SK-N-SH (cell line): Measurements from ENCODE around the gene WRNIP1. TPM values are rescaled to one million over a fixed set of nuclear protein-coding genes. Genes with fewer than 3 reads are reported as not detected.

Source experiments
- CTCF ChIA-PET: fragments of 300-600, 350-600 bp; formaldehyde crosslinking; extraction: SDS; loops from one replicate; lab custom pipeline; 2021; lab: Yijun Ruan, JAX
- POLR2A ChIA-PET: fragments of 350-600 bp; sonication (Branson Sonifier 250); formaldehyde crosslinking; extraction: SDS; loops from one replicate; lab custom pipeline; 2020; ENCODE audit warnings: antibody characterized with exemption, inconsistent platforms; lab: Yijun Ruan, JAX
- DNase-seq: peaks from one replicate; pipeline ENCODE4 v3.0.0; 2012
- H2AFZ ChIP-seq: fragments of 200-600 bp; sonication (generic); 2 replicates; pipeline ENCODE4 v1.8.1; 2016; ENCODE audit warnings: antibody characterized with exemption, mild to moderate bottlenecking, low read depth
- H3F3A ChIP-seq: fragments of 200-600 bp; sonication (generic); replicated peaks from 2 replicates; pipeline ENCODE3; 2016; ENCODE audit warnings: antibody characterized with exemption, mild to moderate bottlenecking; ENCODE audit not compliant: insufficient read depth
- H3K27ac ChIP-seq, 2 experiments: fragments of 200-500 bp in 1 of 2; fragments of 200-600 bp in 1 of 2; sonication (Bioruptor generic) in 1 of 2; sonication (generic), shearing (Covaris generic) in 1 of 2; 2 replicates each; pipeline versions ENCODE4 v1.5.1 to v1.6.1; 2014 to 2016; ENCODE audit warnings: low read depth in 2 of 2, inconsistent platforms in 1 of 2, low read length in 1 of 2, mild to moderate bottlenecking in 1 of 2, mixed read lengths in 1 of 2
- H3K27me3 ChIP-seq: fragments of 200-600 bp; sonication (generic), shearing (Covaris generic); 2 replicates; pipeline ENCODE4 v1.6.1; 2016; ENCODE audit warnings: mixed run types; ENCODE audit not compliant: insufficient read depth
- H3K36me3 ChIP-seq, 2 experiments: fragments of 200-500 bp in 1 of 2; fragments of 200-600 bp in 1 of 2; sonication (Bioruptor generic) in 1 of 2; sonication (generic) in 1 of 2; replicated peaks in 1 of 2; 2 replicates each; pipeline versions ENCODE3 to v1.5.1; 2014 to 2016; ENCODE audit warnings: low read length in 1 of 2, mild to moderate bottlenecking in 1 of 2; ENCODE audit not compliant: insufficient read depth in 2 of 2, control insufficient read depth in 1 of 2
- H3K4me1 ChIP-seq, 2 experiments: fragments of 200-500 bp in 1 of 2; fragments of 200-600 bp in 1 of 2; sonication (Bioruptor generic) in 1 of 2; sonication (generic), shearing (Covaris generic) in 1 of 2; 2 replicates each; pipeline versions ENCODE4 v1.5.1 to v1.6.1; 2014 to 2016; ENCODE audit warnings: low read depth in 1 of 2, low read length in 1 of 2, mixed run types in 1 of 2; ENCODE audit not compliant: insufficient read depth in 2 of 2, control insufficient read depth in 1 of 2
- H3K4me2 ChIP-seq: fragments of 200-600 bp; sonication (generic), shearing (Covaris generic); 2 replicates; pipeline ENCODE4 v1.6.1; 2017; ENCODE audit warnings: mixed run types
- H3K4me3 ChIP-seq, 2 experiments: fragments of 200-500 bp in 1 of 2; fragments of 200-600 bp in 1 of 2; sonication (Bioruptor generic) in 1 of 2; sonication (generic), shearing (Covaris generic) in 1 of 2; 2 replicates each; pipeline versions ENCODE4 v1.5.1 to v1.8.1; 2014 to 2016; ENCODE audit warnings: low read depth in 2 of 2, inconsistent platforms in 1 of 2, low read length in 1 of 2, mild to moderate bottlenecking in 1 of 2, mixed read lengths in 1 of 2, moderate library complexity in 1 of 2
- H3K79me2 ChIP-seq: fragments of 200-600 bp; sonication (generic); 2 replicates; pipeline ENCODE4 v1.8.1; 2017; ENCODE audit warnings: mild to moderate bottlenecking; ENCODE audit not compliant: insufficient read depth
- H3K9ac ChIP-seq: fragments of 200-600 bp; sonication (generic); 2 replicates; pipeline ENCODE4 v1.6.1; 2017; ENCODE audit warnings: mixed run types
- H3K9me2 ChIP-seq: fragments of 200-600 bp; sonication (generic); 2 replicates; pipeline ENCODE4 v1.6.1; 2017; ENCODE audit warnings: mixed run types
- H3K9me3 ChIP-seq: fragments of 200-600 bp; sonication (generic); 2 replicates; pipeline ENCODE4 v1.6.1; 2017; ENCODE audit warnings: mixed run types, mild to moderate bottlenecking, moderate library complexity
- H4K20me1 ChIP-seq: fragments of 200-600 bp; sonication (generic); 2 replicates; pipeline ENCODE4 v1.6.1; 2017; ENCODE audit warnings: mild to moderate bottlenecking, mixed run types; ENCODE audit not compliant: insufficient read depth
- CHD2 ChIP-seq: fragments of 150-350 bp; IDR thresholded peaks from 2 replicates; pipeline ENCODE4 v1.6.1; 2018; ENCODE audit warnings: low read length; ENCODE audit not compliant: partially characterized antibody
- FOSL2 ChIP-seq: IDR thresholded peaks from 2 replicates; pipeline ENCODE4 v1.4.0; 2012; ENCODE audit warnings: low read depth, mild to moderate bottlenecking, moderate library complexity, borderline replicate concordance
- FOXJ3 ChIP-seq: sonication (generic); formaldehyde crosslinking; IDR thresholded peaks from 2 replicates; pipeline ENCODE4 v1.5.1; 2020; ENCODE audit warnings: mild to moderate bottlenecking, missing genetic modification reagents
- GATA2 ChIP-seq: sonication (generic); formaldehyde crosslinking; IDR thresholded peaks from 2 replicates; pipeline ENCODE4 v1.5.0; 2020; ENCODE audit warnings: mild to moderate bottlenecking, missing genetic modification reagents
- JUND ChIP-seq: IDR thresholded peaks from 2 replicates; pipeline ENCODE4 v1.4.0; 2012
- MEF2A ChIP-seq: IDR thresholded peaks from 2 replicates; pipeline ENCODE4 v1.4.0; 2012; ENCODE audit warnings: low read depth, borderline replicate concordance
- MXI1 ChIP-seq: IDR thresholded peaks from 2 replicates; pipeline ENCODE4 v1.6.1; 2012; ENCODE audit warnings: mild to moderate bottlenecking, low read depth, low read length, improper control_type of control experiment
- RAD21 ChIP-seq: IDR thresholded peaks from 2 replicates; pipeline ENCODE4 v1.6.1; 2012; ENCODE audit warnings: mild to moderate bottlenecking, low read length
- RCOR1 ChIP-seq: fragments of 150-350 bp; IDR thresholded peaks from 2 replicates; pipeline ENCODE4 v1.6.1; 2017; ENCODE audit warnings: antibody characterized with exemption, low read length
- RFX5 ChIP-seq: IDR thresholded peaks from 2 replicates; pipeline ENCODE4 v1.6.1; 2012; ENCODE audit warnings: mild to moderate bottlenecking, improper control_type of control experiment, low read length
- RXRA ChIP-seq: IDR thresholded peaks from 2 replicates; pipeline ENCODE4 v1.4.0; 2012; ENCODE audit warnings: low read depth, mild to moderate bottlenecking, borderline replicate concordance
- TEAD4 ChIP-seq: IDR thresholded peaks from 2 replicates; pipeline ENCODE4 v1.4.0; 2012; ENCODE audit warnings: mild to moderate bottlenecking, borderline replicate concordance; ENCODE audit not compliant: insufficient read depth
- polyA plus RNA-seq, 3 experiments: library from polyadenylated mRNA; depleted of rRNA; stranded (reverse); fragments of >200 nt; gene quantifications; 2 replicates each; pipeline ENCODE4 v1.2.3, GENCODE V29; 2012
- TF ChIP-seq, protein P1 (sequence below): fragments of 200-600 bp; sonication (generic); IDR thresholded peaks from 2 replicates; pipeline ENCODE4 v1.6.1; 2017; ENCODE audit warnings: antibody characterized with exemption, mild to moderate bottlenecking, moderate library complexity
- TF ChIP-seq, protein P2 (sequence below): IDR thresholded peaks from 2 replicates; pipeline ENCODE4; 2012
- TF ChIP-seq, protein P3 (sequence below): IDR thresholded peaks from 2 replicates; pipeline ENCODE4 v1.4.0; 2012; ENCODE audit warnings: low read depth, borderline replicate concordance
- TF ChIP-seq, protein P4 (sequence below): IDR thresholded peaks from 2 replicates; pipeline ENCODE4 v1.6.1; 2012; ENCODE audit warnings: mild to moderate bottlenecking, low read depth, low read length, moderate library complexity

Gene WRNIP1
- polyA plus RNA-seq, 1 of the 3 experiments (the other 2 are of a cell fraction), result 47.5 TPM

DNA sequence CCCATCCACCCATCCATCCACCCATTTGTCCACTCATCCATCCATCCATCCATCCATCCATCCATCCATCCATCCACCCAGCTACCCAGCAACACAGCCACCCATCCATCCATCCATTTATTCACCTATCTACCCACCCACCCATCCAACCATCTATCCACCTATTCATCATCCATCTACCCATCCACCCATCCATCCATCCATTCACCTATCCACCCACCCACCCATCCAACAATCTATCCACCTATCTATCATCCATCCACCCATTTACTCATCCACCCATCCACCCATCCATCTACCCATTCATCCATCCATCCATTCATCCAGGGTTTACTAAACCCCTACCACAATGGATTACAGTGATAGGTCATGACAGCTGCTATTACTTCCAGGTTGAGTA lies 69.1 kb downstream of the WRNIP1 start:
- H3K27ac ChIP-seq, result no peak overlapping the region
- H3K9me2 ChIP-seq, result no peaks in the 10 kb centered on the region
- peaks cover 16 to 21% of the 10 kb centered on the region in 2 experiments for H3K36me3 ChIP-seq
- H4K20me1 ChIP-seq, result no peaks in the 10 kb centered on the region
- no peak overlapping the region for H3K4me2 ChIP-seq
- H3K4me1 ChIP-seq, result peaks cover 0 to 7% of the 10 kb centered on the region in 2 experiments; a peak in 1 of 4 replicates
- H3K4me3 ChIP-seq, result no peak overlapping the region
- H3K9ac ChIP-seq, result no peak overlapping the region
- no peaks in the 10 kb centered on the region for H3K27me3 ChIP-seq
- CTCF ChIA-PET, result interaction anchor here (1.0 to 2.4 kb wide), 2 partner anchors 12 to 43 kb away, joined by 3 to 10 read pairs; no protein-coding TSS in a partner anchor
- POLR2A ChIA-PET, result no interaction called here
- no peak overlapping the region for H2AFZ ChIP-seq
- TF ChIP-seq FOSL2 (no peak), RXRA (no peak), RAD21 (no peak), RFX5 (no peak), MXI1 (no peak), JUND (no peak), GATA2 (no peak), FOXJ3 (CRISPR knock-in tag) (no peak), MEF2A (no peak), CHD2 (no peak), RCOR1 (no peak), TEAD4 (no peak)
- TF ChIP-seq, protein P1, sequence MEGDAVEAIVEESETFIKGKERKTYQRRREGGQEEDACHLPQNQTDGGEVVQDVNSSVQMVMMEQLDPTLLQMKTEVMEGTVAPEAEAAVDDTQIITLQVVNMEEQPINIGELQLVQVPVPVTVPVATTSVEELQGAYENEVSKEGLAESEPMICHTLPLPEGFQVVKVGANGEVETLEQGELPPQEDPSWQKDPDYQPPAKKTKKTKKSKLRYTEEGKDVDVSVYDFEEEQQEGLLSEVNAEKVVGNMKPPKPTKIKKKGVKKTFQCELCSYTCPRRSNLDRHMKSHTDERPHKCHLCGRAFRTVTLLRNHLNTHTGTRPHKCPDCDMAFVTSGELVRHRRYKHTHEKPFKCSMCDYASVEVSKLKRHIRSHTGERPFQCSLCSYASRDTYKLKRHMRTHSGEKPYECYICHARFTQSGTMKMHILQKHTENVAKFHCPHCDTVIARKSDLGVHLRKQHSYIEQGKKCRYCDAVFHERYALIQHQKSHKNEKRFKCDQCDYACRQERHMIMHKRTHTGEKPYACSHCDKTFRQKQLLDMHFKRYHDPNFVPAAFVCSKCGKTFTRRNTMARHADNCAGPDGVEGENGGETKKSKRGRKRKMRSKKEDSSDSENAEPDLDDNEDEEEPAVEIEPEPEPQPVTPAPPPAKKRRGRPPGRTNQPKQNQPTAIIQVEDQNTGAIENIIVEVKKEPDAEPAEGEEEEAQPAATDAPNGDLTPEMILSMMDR, result no peak
- TF ChIP-seq, protein P2, sequence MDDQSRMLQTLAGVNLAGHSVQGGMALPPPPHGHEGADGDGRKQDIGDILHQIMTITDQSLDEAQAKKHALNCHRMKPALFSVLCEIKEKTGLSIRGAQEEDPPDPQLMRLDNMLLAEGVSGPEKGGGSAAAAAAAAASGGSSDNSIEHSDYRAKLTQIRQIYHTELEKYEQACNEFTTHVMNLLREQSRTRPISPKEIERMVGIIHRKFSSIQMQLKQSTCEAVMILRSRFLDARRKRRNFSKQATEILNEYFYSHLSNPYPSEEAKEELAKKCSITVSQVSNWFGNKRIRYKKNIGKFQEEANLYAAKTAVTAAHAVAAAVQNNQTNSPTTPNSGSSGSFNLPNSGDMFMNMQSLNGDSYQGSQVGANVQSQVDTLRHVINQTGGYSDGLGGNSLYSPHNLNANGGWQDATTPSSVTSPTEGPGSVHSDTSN, result no peak
- TF ChIP-seq, protein P3, sequence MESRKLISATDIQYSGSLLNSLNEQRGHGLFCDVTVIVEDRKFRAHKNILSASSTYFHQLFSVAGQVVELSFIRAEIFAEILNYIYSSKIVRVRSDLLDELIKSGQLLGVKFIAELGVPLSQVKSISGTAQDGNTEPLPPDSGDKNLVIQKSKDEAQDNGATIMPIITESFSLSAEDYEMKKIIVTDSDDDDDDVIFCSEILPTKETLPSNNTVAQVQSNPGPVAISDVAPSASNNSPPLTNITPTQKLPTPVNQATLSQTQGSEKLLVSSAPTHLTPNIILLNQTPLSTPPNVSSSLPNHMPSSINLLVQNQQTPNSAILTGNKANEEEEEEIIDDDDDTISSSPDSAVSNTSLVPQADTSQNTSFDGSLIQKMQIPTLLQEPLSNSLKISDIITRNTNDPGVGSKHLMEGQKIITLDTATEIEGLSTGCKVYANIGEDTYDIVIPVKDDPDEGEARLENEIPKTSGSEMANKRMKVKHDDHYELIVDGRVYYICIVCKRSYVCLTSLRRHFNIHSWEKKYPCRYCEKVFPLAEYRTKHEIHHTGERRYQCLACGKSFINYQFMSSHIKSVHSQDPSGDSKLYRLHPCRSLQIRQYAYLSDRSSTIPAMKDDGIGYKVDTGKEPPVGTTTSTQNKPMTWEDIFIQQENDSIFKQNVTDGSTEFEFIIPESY, result no peak
- TF ChIP-seq, protein P4, sequence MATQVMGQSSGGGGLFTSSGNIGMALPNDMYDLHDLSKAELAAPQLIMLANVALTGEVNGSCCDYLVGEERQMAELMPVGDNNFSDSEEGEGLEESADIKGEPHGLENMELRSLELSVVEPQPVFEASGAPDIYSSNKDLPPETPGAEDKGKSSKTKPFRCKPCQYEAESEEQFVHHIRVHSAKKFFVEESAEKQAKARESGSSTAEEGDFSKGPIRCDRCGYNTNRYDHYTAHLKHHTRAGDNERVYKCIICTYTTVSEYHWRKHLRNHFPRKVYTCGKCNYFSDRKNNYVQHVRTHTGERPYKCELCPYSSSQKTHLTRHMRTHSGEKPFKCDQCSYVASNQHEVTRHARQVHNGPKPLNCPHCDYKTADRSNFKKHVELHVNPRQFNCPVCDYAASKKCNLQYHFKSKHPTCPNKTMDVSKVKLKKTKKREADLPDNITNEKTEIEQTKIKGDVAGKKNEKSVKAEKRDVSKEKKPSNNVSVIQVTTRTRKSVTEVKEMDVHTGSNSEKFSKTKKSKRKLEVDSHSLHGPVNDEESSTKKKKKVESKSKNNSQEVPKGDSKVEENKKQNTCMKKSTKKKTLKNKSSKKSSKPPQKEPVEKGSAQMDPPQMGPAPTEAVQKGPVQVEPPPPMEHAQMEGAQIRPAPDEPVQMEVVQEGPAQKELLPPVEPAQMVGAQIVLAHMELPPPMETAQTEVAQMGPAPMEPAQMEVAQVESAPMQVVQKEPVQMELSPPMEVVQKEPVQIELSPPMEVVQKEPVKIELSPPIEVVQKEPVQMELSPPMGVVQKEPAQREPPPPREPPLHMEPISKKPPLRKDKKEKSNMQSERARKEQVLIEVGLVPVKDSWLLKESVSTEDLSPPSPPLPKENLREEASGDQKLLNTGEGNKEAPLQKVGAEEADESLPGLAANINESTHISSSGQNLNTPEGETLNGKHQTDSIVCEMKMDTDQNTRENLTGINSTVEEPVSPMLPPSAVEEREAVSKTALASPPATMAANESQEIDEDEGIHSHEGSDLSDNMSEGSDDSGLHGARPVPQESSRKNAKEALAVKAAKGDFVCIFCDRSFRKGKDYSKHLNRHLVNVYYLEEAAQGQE, result no peak
- H3F3A ChIP-seq, result peaks cover 8% of the 10 kb centered on the region
- DNase-seq, result no peak
- H3K9me3 ChIP-seq, result no peaks in the 10 kb centered on the region
- no peaks in the 10 kb centered on the region for H3K79me2 ChIP-seq

Other genes with a start within 250 kb of the WRNIP1 start
- 0.16 and 0.18 TPM in 2 replicates for gene MYLK4, start 14.5 kb upstream of the WRNIP1 start, polyA plus RNA-seq (2012; rRNA removed)
- gene SERPINB1, start 76.5 kb downstream of the WRNIP1 start, polyA plus RNA-seq (2012; rRNA removed), result 9.4 and 10.9 TPM in 2 replicates
- 0.19 and 0.28 TPM in 2 replicates for gene SERPINB9, start 137.9 kb downstream of the WRNIP1 start, polyA plus RNA-seq (2012; rRNA removed)
- gene SERPINB6, start 206.2 kb downstream of the WRNIP1 start, polyA plus RNA-seq (2012; rRNA removed), result 102 and 111 TPM in 2 replicates
- gene NQO2, start 234.5 kb downstream of the WRNIP1 start, polyA plus RNA-seq (2012; rRNA removed), result 19.2 and 22.5 TPM in 2 replicates